ENCODE data around the gene ATP4A.

The ATP4A gene

GRCh38 chr19:35590875-35591274, 27.4 kb upstream of the ATP4A start:
- H3K36me3 ChIP-seq (ENCODE audit: control insufficient read depth in 4 of 4, insufficient read depth in 4 of 4, low read length in 3 of 4): no peaks in the 10 kb centered on the region
- DNase-seq: no peak
- no peaks in the 10 kb centered on the region for H3K9me3 ChIP-seq (ENCODE audit: control extremely low read depth in 1 of 5, control insufficient read depth in 4 of 5, insufficient read depth in 2 of 5, low read depth in 1 of 5, low read length in 4 of 5)
- no peak overlapping the region for H3K4me3 ChIP-seq (ENCODE audit: control insufficient read depth in 1 of 7, extremely low read depth in 1 of 7, insufficient read depth in 4 of 7, low read depth in 2 of 7, low read length in 6 of 7)
- ChIA-PET POLR2A (no interaction called here), CTCF (interaction anchor here (0.6 to 2.1 kb wide), 4 partner anchors 10 to 35 kb away, joined by 3 to 14 read pairs (median 4); no protein-coding TSS in a partner anchor)
- no peaks in the 10 kb centered on the region for H3K4me1 ChIP-seq (ENCODE audit: control extremely low read depth in 1 of 4, control insufficient read depth in 4 of 4, insufficient read depth in 4 of 4, low read length in 3 of 4)
- peaks cover 0 to 8% (median 0%) of the 10 kb centered on the region in 5 experiments for H3K27me3 ChIP-seq (replicated peaks in 2 of 5; ENCODE audit: control insufficient read depth in 4 of 5, insufficient read depth in 5 of 5, low read length in 4 of 5)
- 100% methylated on average over 1 of the region's 3 CpGs for WGBS (ENCODE audit: insufficient coverage)
- no peak overlapping the region for H3K27ac ChIP-seq (ENCODE audit: insufficient read depth in 1 of 2, low read depth in 1 of 2, low read length in 2 of 2, poor library complexity in 1 of 2, severe bottlenecking in 2 of 2)

- Histone ChIP-seq H3K4me1 (ENCODE audit: control extremely low read depth in 1 of 4, control insufficient read depth in 4 of 4, insufficient read depth in 4 of 4, low read length in 3 of 4) (peaks cover 0 to 3% (median 0%) of the 10 kb centered on the region in 4 experiments), H3K27ac (ENCODE audit: insufficient read depth in 1 of 2, low read depth in 1 of 2, low read length in 2 of 2, poor library complexity in 1 of 2, severe bottlenecking in 2 of 2) (no peak overlapping the region), H3K9me3 (ENCODE audit: control extremely low read depth in 1 of 5, control insufficient read depth in 4 of 5, insufficient read depth in 2 of 5, low read depth in 1 of 5, low read length in 4 of 5) (no peaks in the 10 kb centered on the region), H3K4me3 (ENCODE audit: control insufficient read depth in 1 of 7, extremely low read depth in 1 of 7, insufficient read depth in 4 of 7, low read depth in 2 of 7, low read length in 6 of 7) (no peak overlapping the region), H3K36me3 (ENCODE audit: control insufficient read depth in 4 of 4, insufficient read depth in 4 of 4, low read length in 3 of 4) (no peaks in the 10 kb centered on the region), H3K27me3 (replicated peaks in 2 of 5; ENCODE audit: control insufficient read depth in 4 of 5, insufficient read depth in 5 of 5, low read length in 4 of 5) (peaks cover 3 to 26% (median 12%) of the 10 kb centered on the region in 5 experiments)
- POLR2A ChIA-PET: no interaction called here
- no peak for DNase-seq
- CTCF ChIA-PET: interaction anchor here (1.0 to 1.9 kb wide), 4 partner anchors 8 to 76 kb away, joined by 3 to 7 read pairs (median 4); no protein-coding TSS in a partner anchor
- WGBS (ENCODE audit: insufficient coverage): no CpG with 5 or more reads among the region's 1 CpG
Measured at GRCh38 chr19:35587321-35587720, 23.9 kb upstream of the ATP4A start.

- WGBS (ENCODE audit: insufficient coverage): 34% methylated on average over 13 of the region's 16 CpGs
- peak; percentile 30 to 67 (median 59) for DNase-seq
- H3K9me3 ChIP-seq (ENCODE audit: control extremely low read depth in 1 of 5, control insufficient read depth in 4 of 5, insufficient read depth in 2 of 5, low read depth in 1 of 5, low read length in 4 of 5): no peaks in the 10 kb centered on the region
Measured at GRCh38 chr19:35585848-35586247, 22.4 kb upstream of the ATP4A start, which contains the start of gene PMIS2. Gene PMIS2 (plus strand): TSS chr19:35586173. CDS start chr19:35586260, 87 bp downstream.

GRCh38 chr19:35582760-35583159, 19.3 kb upstream of the ATP4A start:
- H3K4me3 ChIP-seq (ENCODE audit: control insufficient read depth in 1 of 7, extremely low read depth in 1 of 7, insufficient read depth in 4 of 7, low read depth in 2 of 7, low read length in 6 of 7): no peak overlapping the region
- ChIA-PET POLR2A (no interaction called here), CTCF (interaction anchor here (1.5 to 4.1 kb wide), 2 partner anchors 9 to 14 kb away, joined by 3 to 14 read pairs; no protein-coding TSS in a partner anchor)
- DNase-seq: no peak
- no peaks in the 10 kb centered on the region for H3K36me3 ChIP-seq (ENCODE audit: control insufficient read depth in 4 of 4, insufficient read depth in 4 of 4, low read length in 3 of 4)
- WGBS (ENCODE audit: insufficient coverage): no CpG with 5 or more reads among the region's 1 CpG
- peaks cover 0 to 3% (median 0%) of the 10 kb centered on the region in 4 experiments for H3K4me1 ChIP-seq (ENCODE audit: control extremely low read depth in 1 of 4, control insufficient read depth in 4 of 4, insufficient read depth in 4 of 4, low read length in 3 of 4)
- H3K27me3 ChIP-seq (replicated peaks in 2 of 5; ENCODE audit: control insufficient read depth in 4 of 5, insufficient read depth in 5 of 5, low read length in 4 of 5): peaks cover 3 to 26% (median 9%) of the 10 kb centered on the region in 5 experiments
- peaks cover 0 to 2% (median 0%) of the 10 kb centered on the region in 5 experiments for H3K9me3 ChIP-seq (ENCODE audit: control extremely low read depth in 1 of 5, control insufficient read depth in 4 of 5, insufficient read depth in 2 of 5, low read depth in 1 of 5, low read length in 4 of 5)
- no peak overlapping the region for H3K27ac ChIP-seq (ENCODE audit: insufficient read depth in 1 of 2, low read depth in 1 of 2, low read length in 2 of 2, poor library complexity in 1 of 2, severe bottlenecking in 2 of 2)

More at GRCh38 chr19:35585848-35586247, 22.4 kb upstream of the ATP4A start, which contains the start of gene PMIS2:
- ChIA-PET POLR2A (no interaction called here), CTCF (no interaction called here)
- Histone ChIP-seq H3K27ac (ENCODE audit: insufficient read depth in 1 of 2, low read depth in 1 of 2, low read length in 2 of 2, poor library complexity in 1 of 2, severe bottlenecking in 2 of 2) (no peak within 1 kb of the TSS), H3K36me3 (ENCODE audit: control insufficient read depth in 4 of 4, insufficient read depth in 4 of 4, low read length in 3 of 4) (no peaks in the 10 kb centered on the region), H3K4me1 (ENCODE audit: control extremely low read depth in 1 of 4, control insufficient read depth in 4 of 4, insufficient read depth in 4 of 4, low read length in 3 of 4) (peaks cover 0 to 3% (median 0%) of the 10 kb centered on the region in 4 experiments), H3K27me3 (replicated peaks in 2 of 5; ENCODE audit: control insufficient read depth in 4 of 5, insufficient read depth in 5 of 5, low read length in 4 of 5) (peaks cover 3 to 26% (median 12%) of the 10 kb centered on the region in 5 experiments), H3K4me3 (ENCODE audit: control insufficient read depth in 1 of 7, extremely low read depth in 1 of 7, insufficient read depth in 4 of 7, low read depth in 2 of 7, low read length in 6 of 7) (no peak within 1 kb of the TSS)

GRCh38 chr19:35578707-35579106, 15.2 kb upstream of the ATP4A start:
- peaks cover 0 to 2% (median 0%) of the 10 kb centered on the region in 5 experiments for H3K27me3 ChIP-seq (replicated peaks in 2 of 5; ENCODE audit: control insufficient read depth in 4 of 5, insufficient read depth in 5 of 5, low read length in 4 of 5)
- no peak overlapping the region for H3K4me3 ChIP-seq (ENCODE audit: control insufficient read depth in 1 of 7, extremely low read depth in 1 of 7, insufficient read depth in 4 of 7, low read depth in 2 of 7, low read length in 6 of 7)
- no peaks in the 10 kb centered on the region for H3K4me1 ChIP-seq (ENCODE audit: control extremely low read depth in 1 of 4, control insufficient read depth in 4 of 4, insufficient read depth in 4 of 4, low read length in 3 of 4)
- no peak for DNase-seq
- POLR2A ChIA-PET: no interaction called here
- CTCF ChIA-PET: interaction anchor here (1.3 to 4.1 kb wide), 2 partner anchors 9 to 13 kb away, joined by 3 to 14 read pairs; no protein-coding TSS in a partner anchor
- H3K9me3 ChIP-seq (ENCODE audit: control extremely low read depth in 1 of 5, control insufficient read depth in 4 of 5, insufficient read depth in 2 of 5, low read depth in 1 of 5, low read length in 4 of 5): peaks cover 0 to 26% (median 16%) of the 10 kb centered on the region in 5 experiments
- H3K27ac ChIP-seq (ENCODE audit: insufficient read depth in 1 of 2, low read depth in 1 of 2, low read length in 2 of 2, poor library complexity in 1 of 2, severe bottlenecking in 2 of 2): no peak overlapping the region
- WGBS (ENCODE audit: insufficient coverage): 93% methylated on average over 6 of the region's 7 CpGs
- no peaks in the 10 kb centered on the region for H3K36me3 ChIP-seq (ENCODE audit: control insufficient read depth in 4 of 4, insufficient read depth in 4 of 4, low read length in 3 of 4)

- Histone ChIP-seq H3K9me3 (ENCODE audit: control extremely low read depth in 1 of 5, control insufficient read depth in 4 of 5, insufficient read depth in 2 of 5, low read depth in 1 of 5, low read length in 4 of 5) (peaks cover 0 to 26% (median 16%) of the 10 kb centered on the region in 5 experiments), H3K27ac (ENCODE audit: insufficient read depth in 1 of 2, low read depth in 1 of 2, low read length in 2 of 2, poor library complexity in 1 of 2, severe bottlenecking in 2 of 2) (no peak overlapping the region), H3K36me3 (ENCODE audit: control insufficient read depth in 4 of 4, insufficient read depth in 4 of 4, low read length in 3 of 4) (no peaks in the 10 kb centered on the region), H3K4me1 (ENCODE audit: control extremely low read depth in 1 of 4, control insufficient read depth in 4 of 4, insufficient read depth in 4 of 4, low read length in 3 of 4) (no peaks in the 10 kb centered on the region), H3K4me3 (ENCODE audit: control insufficient read depth in 1 of 7, extremely low read depth in 1 of 7, insufficient read depth in 4 of 7, low read depth in 2 of 7, low read length in 6 of 7) (no peak overlapping the region), H3K27me3 (replicated peaks in 2 of 5; ENCODE audit: control insufficient read depth in 4 of 5, insufficient read depth in 5 of 5, low read length in 4 of 5) (peaks cover 0 to 2% (median 0%) of the 10 kb centered on the region in 5 experiments)
- POLR2A ChIA-PET: no interaction called here
- DNase-seq: no peak
- CTCF ChIA-PET: no interaction called here
- no CpG with 5 or more reads among the region's 1 CpG for WGBS (ENCODE audit: insufficient coverage)
Measured at GRCh38 chr19:35577918-35578317, 14.5 kb upstream of the ATP4A start.

GRCh38 chr19:35571406-35571965, 8.0 kb upstream of the ATP4A start:
- POLR2A ChIA-PET: no interaction called here
- 71% methylated on average over 1 of the region's 1 CpG for WGBS (ENCODE audit: insufficient coverage)

More at GRCh38 chr19:35571406-35571965, 8.0 kb upstream of the ATP4A start:
- H3K36me3 ChIP-seq (ENCODE audit: control insufficient read depth in 4 of 4, insufficient read depth in 4 of 4, low read length in 3 of 4): no peaks in the 10 kb centered on the region
- H3K4me1 ChIP-seq (ENCODE audit: control extremely low read depth in 1 of 4, control insufficient read depth in 4 of 4, insufficient read depth in 4 of 4, low read length in 3 of 4): no peaks in the 10 kb centered on the region
- H3K27me3 ChIP-seq (replicated peaks in 2 of 5; ENCODE audit: control insufficient read depth in 4 of 5, insufficient read depth in 5 of 5, low read length in 4 of 5): peaks cover 0 to 11% (median 0%) of the 10 kb centered on the region in 5 experiments
- DNase-seq: no peak
- H3K4me3 ChIP-seq (ENCODE audit: control insufficient read depth in 1 of 7, extremely low read depth in 1 of 7, insufficient read depth in 4 of 7, low read depth in 2 of 7, low read length in 6 of 7): no peak overlapping the region
- H3K9me3 ChIP-seq (ENCODE audit: control extremely low read depth in 1 of 5, control insufficient read depth in 4 of 5, insufficient read depth in 2 of 5, low read depth in 1 of 5, low read length in 4 of 5): peaks cover 0 to 11% (median 6%) of the 10 kb centered on the region in 5 experiments
- H3K27ac ChIP-seq (ENCODE audit: insufficient read depth in 1 of 2, low read depth in 1 of 2, low read length in 2 of 2, poor library complexity in 1 of 2, severe bottlenecking in 2 of 2): no peak overlapping the region
- CTCF ChIA-PET: no interaction called here
